Measurements from ENCODE around the gene OR51I1. TPM values are rescaled to one million over a fixed set of nuclear protein-coding genes. Genes with fewer than 3 reads are reported as not detected.

OR51I1 gene
- total and polyA plus RNA-seq, 2 experiments from 2014 or later, result 0.60 TPM; not detected in 1

DNA sequence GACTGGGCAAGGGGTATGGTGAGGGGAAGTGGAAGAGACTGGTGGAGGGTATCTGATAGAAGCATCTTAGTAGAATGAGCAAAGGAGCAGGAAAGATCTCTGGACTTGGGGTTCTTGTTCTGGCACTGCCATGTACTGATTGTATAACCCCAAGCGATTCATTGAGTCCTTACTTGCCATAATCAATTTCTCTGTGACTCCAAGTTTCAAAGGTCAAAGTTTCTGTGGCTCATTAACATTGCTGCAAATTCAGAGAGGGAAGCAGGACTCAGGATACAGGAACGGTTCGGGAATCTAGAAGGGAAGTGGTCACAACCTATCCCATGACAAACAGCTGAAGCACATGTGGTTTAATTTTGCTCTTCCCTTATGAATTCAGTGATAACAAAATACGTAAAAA is 8.1 kb upstream of the OR51I1 start:
- Histone ChIP-seq H3K27me3 (no peaks in the 10 kb centered on the region), H3K4me3 (no peak overlapping the region), H3K9me3 (ENCODE audit: low read depth) (no peaks in the 10 kb centered on the region), H3K4me1 (ENCODE audit: low read depth) (no peaks in the 10 kb centered on the region), H3K27ac (no peak overlapping the region), H3K36me3 (no peaks in the 10 kb centered on the region)
- no peak for DNase-seq (ENCODE audit: low read depth in 1 of 2, low spot score in 1 of 2)
- no peak for TF ChIP-seq CTCF (IDR thresholded peaks at IDR 0.05; ENCODE audit: low read depth, low read length)

- Histone ChIP-seq H3K36me3 (no peaks in the 10 kb centered on the region), H3K4me1 (ENCODE audit: low read depth) (no peaks in the 10 kb centered on the region), H3K9me3 (ENCODE audit: low read depth) (no peaks in the 10 kb centered on the region), H3K27me3 (no peaks in the 10 kb centered on the region), H3K27ac (no peak within 1 kb of the TSS), H3K4me3 (no peak within 1 kb of the TSS)
- TF ChIP-seq CTCF (IDR thresholded peaks at IDR 0.05; ENCODE audit: low read depth, low read length), result no peak
- DNase-seq (ENCODE audit: low read depth in 1 of 2, low spot score in 1 of 2), result no peak
These were observed 7.7 kb upstream of the OR51I1 start, which contains the start of gene OR51I2 for GRCh38 chr11:5449023-5449422. Gene OR51I2 (plus strand): TSS chr11:5449323. CDS start chr11:5453489, 4,166 bp downstream.

GRCh38 chr11:5443835-5444393 is 2.6 kb upstream of the OR51I1 start:
- Histone ChIP-seq H3K4me1 (ENCODE audit: low read depth) (no peaks in the 10 kb centered on the region), H3K27me3 (no peaks in the 10 kb centered on the region), H3K4me3 (no peak overlapping the region), H3K9me3 (ENCODE audit: low read depth) (no peaks in the 10 kb centered on the region), H3K36me3 (no peaks in the 10 kb centered on the region), H3K27ac (no peak overlapping the region)
- no peak for TF ChIP-seq CTCF (IDR thresholded peaks at IDR 0.05; ENCODE audit: low read depth, low read length)
- DNase-seq (ENCODE audit: low read depth in 1 of 2, low spot score in 1 of 2), result no peak

DNA sequence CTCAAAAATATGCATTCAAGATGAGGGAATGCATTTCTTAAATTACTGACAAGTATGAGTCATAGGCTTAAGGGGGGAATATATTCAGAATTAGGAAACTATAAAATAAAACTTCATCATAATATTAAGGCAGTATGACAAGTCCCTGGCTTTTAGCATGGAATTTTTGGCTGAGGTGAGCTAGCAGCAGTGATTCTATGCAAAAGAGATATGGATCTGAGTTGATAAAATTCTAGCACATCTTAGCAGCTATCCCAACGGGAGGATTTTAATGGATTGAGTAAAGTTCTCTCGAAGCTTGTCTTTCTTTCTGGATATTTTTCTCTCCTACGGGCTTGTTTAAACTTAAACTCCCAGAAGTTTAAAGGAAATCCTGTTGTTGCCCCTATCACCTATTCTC is 18.2 kb downstream of the OR51I1 start:
- Histone ChIP-seq H3K4me3 (no peak overlapping the region), H3K27ac (no peak overlapping the region), H3K9me3 (ENCODE audit: low read depth) (no peaks in the 10 kb centered on the region), H3K36me3 (no peaks in the 10 kb centered on the region), H3K4me1 (ENCODE audit: low read depth) (no peaks in the 10 kb centered on the region), H3K27me3 (no peaks in the 10 kb centered on the region)
- no peak for DNase-seq (ENCODE audit: low read depth in 1 of 2, low spot score in 1 of 2)
- no peak for TF ChIP-seq CTCF (IDR thresholded peaks at IDR 0.05; ENCODE audit: low read depth, low read length)

DNA sequence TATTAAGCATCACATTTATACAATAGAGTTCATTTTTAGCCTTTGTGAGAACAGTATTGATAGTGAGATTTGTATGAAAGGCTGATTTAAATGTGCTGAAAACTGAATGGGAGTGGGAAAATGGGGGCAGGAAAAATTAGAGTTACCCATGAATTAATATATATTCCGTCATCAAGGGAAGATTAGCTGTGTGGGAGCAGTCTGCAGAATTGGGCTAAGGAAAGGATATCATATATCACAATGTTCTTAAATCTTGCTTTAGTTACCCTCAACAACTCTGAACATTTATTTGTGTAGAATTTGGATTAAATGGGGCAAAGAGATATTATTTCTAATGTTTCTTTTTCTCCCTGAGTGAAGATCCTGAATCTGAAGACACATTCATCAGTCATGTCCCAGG is 19.5 kb downstream of the OR51I1 start, which contains the start of gene OR51Q1:
Gene OR51Q1, plus strand, starts transcription at position 301 of the 400 bp plus-strand sequence. Its CDS starts 90 bp downstream, at position 391.
- no peak within 1 kb of the TSS for H3K27ac ChIP-seq
- TF ChIP-seq CTCF (IDR thresholded peaks at IDR 0.05; ENCODE audit: low read depth, low read length), result no peak
- no peak for DNase-seq (ENCODE audit: low read depth in 1 of 2, low spot score in 1 of 2)
- no peaks in the 10 kb centered on the region for H3K27me3 ChIP-seq
- no peaks in the 10 kb centered on the region for H3K36me3 ChIP-seq
- H3K4me3 ChIP-seq, result no peak within 1 kb of the TSS
- H3K9me3 ChIP-seq (ENCODE audit: low read depth), result no peaks in the 10 kb centered on the region
- no peaks in the 10 kb centered on the region for H3K4me1 ChIP-seq (ENCODE audit: low read depth)

Measured in cardiac muscle cell (in vitro differentiated cells and primary cell).